ENCODE measurements around the gene GTPBP1. TPM values are rescaled to one million over a fixed set of nuclear protein-coding genes. Genes with fewer than 3 reads are reported as not detected.

GTPBP1 gene
- total and polyA plus RNA-seq, 2 donors (not counting 1 experiment from before 2014, with no cell fraction given), result 77.8 to 174 TPM

- POLR2A ChIA-PET, result interaction anchor here (0.6 to 1.5 kb wide), 3 partner anchors 25 to 395 kb away, joined by 3 to 9 read pairs (median 6); partner anchors contain the start of genes DMC1 and TOMM22
Observed at GRCh38 chr22:38656256-38657044, 49.3 kb upstream of the GTPBP1 start, which contains the start of the genes CBY1 and FAM227A. Gene CBY1 (plus strand): TSS chr22:38656638. CDS start chr22:38668055, 11,417 bp downstream. Gene FAM227A (minus strand): TSS chr22:38656392. CDS start chr22:38650168, 6,224 bp downstream.

More at GRCh38 chr22:38656256-38657044, 49.3 kb upstream of the GTPBP1 start, which contains the start of the genes CBY1 and FAM227A:
- peak; percentile 93 for DNase-seq
- peaks cover 15% of the 10 kb centered on the region for H3K4me1 Mint-ChIP-seq
- H3K4me1 ChIP-seq (ENCODE audit: control insufficient read depth in 2 of 2, insufficient read depth in 2 of 2, low read length in 2 of 2), result peaks cover 13 to 15% of the 10 kb centered on the region in 2 donors
- under 1% methylated on average over 66 of the region's 66 CpGs for WGBS (ENCODE audit: insufficient coverage)
- peak within 1 kb of the TSS; percentile 78 to 98 for H3K27ac ChIP-seq (ENCODE audit: low read length in 2 of 2)
- peak within 1 kb of the TSS; percentile 94 for H3K4me3 Mint-ChIP-seq
- CTCF ChIA-PET, result interaction anchor here (0.5 to 2.9 kb wide), 5 partner anchors 9 to 604 kb away, joined by 4 to 16 read pairs (median 5); partner anchors contain the start of gene TOMM22
- no peaks in the 10 kb centered on the region for H3K27me3 ChIP-seq (replicated peaks in 1 of 4; ENCODE audit: control extremely low read depth in 1 of 4, control insufficient read depth in 3 of 4, insufficient read depth in 4 of 4, low read length in 3 of 4)
- H4K20me1 ChIP-seq (ENCODE audit: control insufficient read depth, insufficient read depth, low read length, poor library complexity, severe bottlenecking), result no peaks in the 10 kb centered on the region
- H3K79me2 ChIP-seq (ENCODE audit: control insufficient read depth, insufficient read depth, low read length), result peaks cover 10% of the 10 kb centered on the region
- ATAC-seq (ENCODE audit: low read depth), result peak; percentile 83
- H3K4me3 ChIP-seq (ENCODE audit: control extremely low read depth in 1 of 5, extremely low read depth in 1 of 5, insufficient read depth in 1 of 5, low read depth in 2 of 5, low read length in 4 of 5), result peak within 1 kb of the TSS; percentile 79 to 89 (median 85)
- H3K36me3 ChIP-seq (replicated peaks in 1 of 2; ENCODE audit: control extremely low read depth in 1 of 2, control insufficient read depth in 1 of 2, extremely low read depth in 1 of 2, insufficient read depth in 2 of 2, low read length in 1 of 2), result no peaks in the 10 kb centered on the region
- peak within 1 kb of the TSS; percentile 99 for H3K27ac Mint-ChIP-seq
- TF ChIP-seq, protein P1, sequence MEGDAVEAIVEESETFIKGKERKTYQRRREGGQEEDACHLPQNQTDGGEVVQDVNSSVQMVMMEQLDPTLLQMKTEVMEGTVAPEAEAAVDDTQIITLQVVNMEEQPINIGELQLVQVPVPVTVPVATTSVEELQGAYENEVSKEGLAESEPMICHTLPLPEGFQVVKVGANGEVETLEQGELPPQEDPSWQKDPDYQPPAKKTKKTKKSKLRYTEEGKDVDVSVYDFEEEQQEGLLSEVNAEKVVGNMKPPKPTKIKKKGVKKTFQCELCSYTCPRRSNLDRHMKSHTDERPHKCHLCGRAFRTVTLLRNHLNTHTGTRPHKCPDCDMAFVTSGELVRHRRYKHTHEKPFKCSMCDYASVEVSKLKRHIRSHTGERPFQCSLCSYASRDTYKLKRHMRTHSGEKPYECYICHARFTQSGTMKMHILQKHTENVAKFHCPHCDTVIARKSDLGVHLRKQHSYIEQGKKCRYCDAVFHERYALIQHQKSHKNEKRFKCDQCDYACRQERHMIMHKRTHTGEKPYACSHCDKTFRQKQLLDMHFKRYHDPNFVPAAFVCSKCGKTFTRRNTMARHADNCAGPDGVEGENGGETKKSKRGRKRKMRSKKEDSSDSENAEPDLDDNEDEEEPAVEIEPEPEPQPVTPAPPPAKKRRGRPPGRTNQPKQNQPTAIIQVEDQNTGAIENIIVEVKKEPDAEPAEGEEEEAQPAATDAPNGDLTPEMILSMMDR (IDR thresholded peaks at IDR 0.05), result no peak
- TF ChIP-seq EZH2 (IDR thresholded peaks at IDR 0.05; ENCODE audit: borderline replicate concordance, insufficient read depth, low read depth, low read length, poor library complexity, severe bottlenecking), result no peak
- H3K4me2 ChIP-seq (replicated peaks; ENCODE audit: low read depth, low read length, poor library complexity, severe bottlenecking), result peak within 1 kb of the TSS; percentile 83
- peak within 1 kb of the TSS; percentile 85 for H2AFZ ChIP-seq (ENCODE audit: insufficient read depth, low read depth, low read length, poor library complexity, severe bottlenecking)
- peak within 1 kb of the TSS; percentile 82 for H3K9ac ChIP-seq (ENCODE audit: low read length)
- H3K9me3 Mint-ChIP-seq (ENCODE audit: insufficient read depth), result no peaks in the 10 kb centered on the region
- intact Hi-C loops (cut with micrococcal nuclease), result loop anchor here (1.0 to 10.0 kb wide), 3 partner anchors 25 to 152 kb away; partner anchors contain the start of genes DDX17, GTPBP1 and TOMM22
- no peaks in the 10 kb centered on the region for H3K9me3 ChIP-seq (ENCODE audit: control extremely low read depth in 1 of 3, control insufficient read depth in 2 of 3, insufficient read depth in 1 of 3, low read length in 2 of 3)
- H3K27me3 Mint-ChIP-seq, result no peaks in the 10 kb centered on the region
